ENCODE results near the gene DLGAP1.

The DLGAP1 gene

GRCh38 chr18:3593381-3593903, 861.7 kb downstream of the DLGAP1 start:
- H3K4me3 ChIP-seq (ENCODE audit: low read depth, low read length): peak overlapping the region; percentile 47
- no peaks in the 10 kb centered on the region for H3K27me3 ChIP-seq (ENCODE audit: insufficient read depth, low read depth, severe bottlenecking)
- no peak for DNase-seq

GRCh38 chr18:3592864-3593263, 862.2 kb downstream of the DLGAP1 start:
- Histone ChIP-seq H3K27me3 (ENCODE audit: insufficient read depth, low read depth, severe bottlenecking) (no peaks in the 10 kb centered on the region), H3K9me3 (ENCODE audit: severe bottlenecking) (no peaks in the 10 kb centered on the region), H3K4me3 (ENCODE audit: low read depth, low read length) (no peak overlapping the region), H3K27ac (peak overlapping the region; percentile 65; the same call in 1 of the 2 replicates), H3K36me3 (no peaks in the 10 kb centered on the region)
- no peak for DNase-seq
- no peak for TF ChIP-seq CTCF (IDR thresholded peaks at IDR 0.05; ENCODE audit: low read depth, low read length)

More at GRCh38 chr18:3593381-3593903, 861.7 kb downstream of the DLGAP1 start:
- Histone ChIP-seq H3K9me3 (ENCODE audit: severe bottlenecking) (no peaks in the 10 kb centered on the region), H3K27ac (peak overlapping the region; percentile 65), H3K36me3 (no peaks in the 10 kb centered on the region)
- no peak for TF ChIP-seq CTCF (IDR thresholded peaks at IDR 0.05; ENCODE audit: low read depth, low read length)

GRCh38 chr18:3590096-3590630, 864.9 kb downstream of the DLGAP1 start:
- no peak for TF ChIP-seq CTCF (IDR thresholded peaks at IDR 0.05; ENCODE audit: low read depth, low read length)
- Histone ChIP-seq H3K27ac (no peak overlapping the region), H3K36me3 (no peaks in the 10 kb centered on the region), H3K4me3 (ENCODE audit: low read depth, low read length) (no peak overlapping the region), H3K9me3 (ENCODE audit: severe bottlenecking) (no peaks in the 10 kb centered on the region), H3K27me3 (ENCODE audit: insufficient read depth, low read depth, severe bottlenecking) (no peaks in the 10 kb centered on the region)
- DNase-seq: no peak

GRCh38 chr18:3585656-3586509, 869.2 kb downstream of the DLGAP1 start:
- no peak overlapping the region for H3K27ac ChIP-seq
- H3K36me3 ChIP-seq: no peaks in the 10 kb centered on the region
- no peaks in the 10 kb centered on the region for H3K27me3 ChIP-seq (ENCODE audit: insufficient read depth, low read depth, severe bottlenecking)
- no peaks in the 10 kb centered on the region for H3K9me3 ChIP-seq (ENCODE audit: severe bottlenecking)
- no peak overlapping the region for H3K4me3 ChIP-seq (ENCODE audit: low read depth, low read length)
- peak; percentile 87 for TF ChIP-seq CTCF (IDR thresholded peaks at IDR 0.05; ENCODE audit: low read depth, low read length)
- DNase-seq: peak; percentile 88

- Histone ChIP-seq H3K27me3 (ENCODE audit: insufficient read depth, low read depth, severe bottlenecking) (no peaks in the 10 kb centered on the region), H3K27ac (no peak overlapping the region), H3K4me3 (ENCODE audit: low read depth, low read length) (no peak overlapping the region), H3K9me3 (ENCODE audit: severe bottlenecking) (no peaks in the 10 kb centered on the region), H3K36me3 (no peaks in the 10 kb centered on the region)
- no peak for TF ChIP-seq CTCF (IDR thresholded peaks at IDR 0.05; ENCODE audit: low read depth, low read length)
- no peak for DNase-seq
Observed at GRCh38 chr18:3584897-3585460, 870.1 kb downstream of the DLGAP1 start.

Data from WERI-Rb-1 (cell line).